SK-N-SH treated with all-trans-retinoic acid at 6 μM for 48 hours (cell line): ENCODE measurements around the gene RTP5.

ENCODE experiments used
- ATAC-seq: fragments of 200-7000 bp; cut with Tn5 transposase; 3 replicates; pipeline ENCODE4 v1.9.1; 2020; ENCODE audit warnings: mild to moderate bottlenecking, moderate library complexity
- ARNTL ChIP-seq: fragments of 450-650 bp; formaldehyde crosslinking; IDR thresholded peaks from 2 replicates; pipeline ENCODE4 v1.5.0; 2020; ENCODE audit warnings: low read depth, mild to moderate bottlenecking, moderate library complexity, borderline replicate concordance
- BACH2 ChIP-seq: fragments of 250-450 bp; sonication (Bioruptor Pico); IDR thresholded peaks from 2 replicates; pipeline ENCODE4 v1.9.0; 2021; ENCODE audit warnings: mild to moderate bottlenecking, borderline replicate concordance
- CSRNP3 ChIP-seq: fragments of 250-450 bp; sonication (Bioruptor Pico); IDR thresholded peaks from 2 replicates; pipeline ENCODE4 v1.5.1; 2021; ENCODE audit warnings: mild to moderate bottlenecking, moderate library complexity
- ESRRG ChIP-seq: fragments of 250-450 bp; sonication (Bioruptor Pico); IDR thresholded peaks from 2 replicates; pipeline ENCODE4 v1.6.1; 2021; ENCODE audit warnings: mild to moderate bottlenecking
- ISL1 ChIP-seq: fragments of 250-450 bp; sonication (Bioruptor Pico); IDR thresholded peaks from 2 replicates; pipeline ENCODE4 v2.1.2; 2022; ENCODE audit warnings: mild to moderate bottlenecking, moderate library complexity
- OSR1 ChIP-seq: fragments of 250-450 bp; sonication (Bioruptor Pico); IDR thresholded peaks from 2 replicates; pipeline ENCODE4 v1.8.0; 2022; ENCODE audit warnings: moderate library complexity, mild to moderate bottlenecking, inconsistent platforms
- PATZ1 ChIP-seq: fragments of 250-450 bp; sonication (Bioruptor Pico); IDR thresholded peaks from 2 replicates; pipeline ENCODE4 v1.8.0; 2020; ENCODE audit warnings: mild to moderate bottlenecking, moderate library complexity, borderline replicate concordance
- POU6F1 ChIP-seq: fragments of 250-450 bp; sonication (Bioruptor Pico); IDR thresholded peaks from 2 replicates; pipeline ENCODE4 v1.8.0; 2021; ENCODE audit warnings: low read depth, mild to moderate bottlenecking, moderate library complexity, borderline replicate concordance
- PPARA ChIP-seq: fragments of 250-450 bp; sonication (Bioruptor Pico); IDR thresholded peaks from 2 replicates; pipeline ENCODE4 v1.5.0; 2020; ENCODE audit warnings: mild to moderate bottlenecking, borderline replicate concordance
- RARB ChIP-seq: fragments of 250-450 bp; sonication (Bioruptor Pico); IDR thresholded peaks from 2 replicates; pipeline ENCODE4 v1.8.0; 2021; ENCODE audit warnings: mild to moderate bottlenecking, moderate library complexity
- SNAI2 ChIP-seq: fragments of 250-450 bp; sonication (Bioruptor Pico); IDR thresholded peaks from 2 replicates; pipeline ENCODE4 v1.5.0; 2020; ENCODE audit warnings: mild to moderate bottlenecking, moderate library complexity
- TCF4 ChIP-seq: fragments of 250-450 bp; sonication (Bioruptor Pico); IDR thresholded peaks from 2 replicates; pipeline ENCODE4 v1.8.0; 2021; ENCODE audit warnings: mild to moderate bottlenecking, moderate library complexity, borderline replicate concordance
- TOX ChIP-seq: fragments of 250-450 bp; sonication (Bioruptor Pico); IDR thresholded peaks from 2 replicates; pipeline ENCODE4 v1.8.0; 2021; ENCODE audit warnings: mild to moderate bottlenecking, moderate library complexity, borderline replicate concordance
- TSHZ2 ChIP-seq: fragments of 250-450 bp; sonication (Bioruptor Pico); IDR thresholded peaks from 2 replicates; pipeline ENCODE4 v1.5.0; 2020; ENCODE audit warnings: mild to moderate bottlenecking, moderate library complexity
- ZFP3 ChIP-seq: fragments of 250-450 bp; sonication (Bioruptor Pico); IDR thresholded peaks from 2 replicates; pipeline ENCODE4 v1.5.0; 2020; ENCODE audit warnings: mild to moderate bottlenecking, moderate library complexity
- ZFP30 ChIP-seq: fragments of 450-650 bp; formaldehyde crosslinking; IDR thresholded peaks from 2 replicates; pipeline ENCODE4 v1.5.0; 2022; ENCODE audit warnings: mild to moderate bottlenecking, moderate library complexity
- ZNF565 ChIP-seq: fragments of 450-650 bp; formaldehyde crosslinking; conservative IDR thresholded peaks from 2 replicates; pipeline ENCODE4 v1.5.0; 2020; ENCODE audit warnings: low read depth, mild to moderate bottlenecking, moderate library complexity
- ZNF70 ChIP-seq: fragments of 450-650 bp; formaldehyde crosslinking; IDR thresholded peaks from 2 replicates; pipeline ENCODE4 v1.5.0; 2020; ENCODE audit warnings: mild to moderate bottlenecking, moderate library complexity
- ZNF8 ChIP-seq: fragments of 450-650 bp; formaldehyde crosslinking; IDR thresholded peaks from 2 replicates; pipeline ENCODE4 v1.5.0; 2020; ENCODE audit warnings: mild to moderate bottlenecking, moderate library complexity

The RTP5 gene

GRCh38 chr2:241849616-241850543, 19.6 kb upstream of the RTP5 start:
- TF ChIP-seq OSR1 (CRISPR knock-in tag) = no peak
- no peak for TF ChIP-seq ZNF70 (CRISPR knock-in tag)
- no peak for TF ChIP-seq ZNF565 (CRISPR knock-in tag)
- TF ChIP-seq POU6F1 = no peak
- no peak for TF ChIP-seq ESRRG (CRISPR knock-in tag)
- no peak for ATAC-seq

- TF ChIP-seq ARNTL = no peak
- TF ChIP-seq OSR1 (CRISPR knock-in tag) = no peak
- TF ChIP-seq TSHZ2 (CRISPR knock-in tag) = no peak
- TF ChIP-seq TCF4 = no peak
- no peak for TF ChIP-seq PPARA (CRISPR knock-in tag)
- no peak for TF ChIP-seq TOX (CRISPR knock-in tag)
- no peak for TF ChIP-seq BACH2 (CRISPR knock-in tag)
- no peak for TF ChIP-seq ZFP30
- no peak for TF ChIP-seq RARB (CRISPR knock-in tag)
- no peak for TF ChIP-seq ZFP3 (CRISPR knock-in tag)
- TF ChIP-seq SNAI2 (CRISPR knock-in tag) = no peak
- TF ChIP-seq ISL1 (CRISPR knock-in tag) = no peak
- TF ChIP-seq POU6F1 = no peak
- ATAC-seq = no peak
Observed at GRCh38 chr2:241850544-241851324, 18.8 kb upstream of the RTP5 start.

GRCh38 chr2:241851325-241852115, 18.0 kb upstream of the RTP5 start:
- TF ChIP-seq CSRNP3 (CRISPR knock-in tag) = no peak
- no peak for TF ChIP-seq ZNF8 (CRISPR knock-in tag)
- no peak for TF ChIP-seq RARB (CRISPR knock-in tag)
- TF ChIP-seq TOX (CRISPR knock-in tag) = no peak
- no peak for TF ChIP-seq PATZ1 (CRISPR knock-in tag)
- TF ChIP-seq ISL1 (CRISPR knock-in tag) = no peak
- TF ChIP-seq POU6F1 = no peak
- TF ChIP-seq ESRRG (CRISPR knock-in tag) = no peak
- no peak for ATAC-seq
